ENCODE measurements around the gene MTMR11. TPM values are rescaled to one million over a fixed set of nuclear protein-coding genes. Genes with fewer than 3 reads are reported as not detected.

MTMR11 gene
- total RNA-seq, 3 donors from 2014 or later: 151 to 409 (median 217) TPM

DNA sequence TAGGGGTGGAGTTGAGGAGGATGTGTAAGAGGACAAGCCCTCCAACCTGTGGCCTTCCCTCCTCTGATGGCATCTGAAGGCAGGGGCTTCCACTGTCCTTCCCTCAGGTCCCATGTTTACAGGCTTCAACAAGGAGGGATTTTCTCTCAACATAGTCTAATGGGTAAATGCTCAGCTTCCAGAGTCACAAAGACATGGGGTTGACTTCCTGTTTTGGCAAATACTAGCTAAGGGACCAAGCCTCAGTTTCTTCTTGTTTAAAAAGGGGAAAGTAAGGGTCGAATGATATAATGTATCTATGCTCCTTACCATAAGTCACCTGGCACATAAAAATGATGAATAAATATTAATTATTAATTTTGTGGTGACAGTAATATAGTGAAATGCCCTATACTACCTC, 22.1 kb downstream of the MTMR11 start:
- intact Hi-C loops (cut with DNase I, micrococcal nuclease): no loop called here
- DNase-seq (no peak), ATAC-seq (no peak)
- no peaks in the 10 kb centered on the region for H3K36me3 ChIP-seq (ENCODE audit: low read depth)
- H3K4me3 ChIP-seq: no peak overlapping the region
- no peaks in the 10 kb centered on the region for H3K9me3 ChIP-seq
- no peaks in the 10 kb centered on the region for H3K4me1 ChIP-seq (ENCODE audit: low read depth)
- TF ChIP-seq, protein P1, sequence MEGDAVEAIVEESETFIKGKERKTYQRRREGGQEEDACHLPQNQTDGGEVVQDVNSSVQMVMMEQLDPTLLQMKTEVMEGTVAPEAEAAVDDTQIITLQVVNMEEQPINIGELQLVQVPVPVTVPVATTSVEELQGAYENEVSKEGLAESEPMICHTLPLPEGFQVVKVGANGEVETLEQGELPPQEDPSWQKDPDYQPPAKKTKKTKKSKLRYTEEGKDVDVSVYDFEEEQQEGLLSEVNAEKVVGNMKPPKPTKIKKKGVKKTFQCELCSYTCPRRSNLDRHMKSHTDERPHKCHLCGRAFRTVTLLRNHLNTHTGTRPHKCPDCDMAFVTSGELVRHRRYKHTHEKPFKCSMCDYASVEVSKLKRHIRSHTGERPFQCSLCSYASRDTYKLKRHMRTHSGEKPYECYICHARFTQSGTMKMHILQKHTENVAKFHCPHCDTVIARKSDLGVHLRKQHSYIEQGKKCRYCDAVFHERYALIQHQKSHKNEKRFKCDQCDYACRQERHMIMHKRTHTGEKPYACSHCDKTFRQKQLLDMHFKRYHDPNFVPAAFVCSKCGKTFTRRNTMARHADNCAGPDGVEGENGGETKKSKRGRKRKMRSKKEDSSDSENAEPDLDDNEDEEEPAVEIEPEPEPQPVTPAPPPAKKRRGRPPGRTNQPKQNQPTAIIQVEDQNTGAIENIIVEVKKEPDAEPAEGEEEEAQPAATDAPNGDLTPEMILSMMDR (IDR thresholded peaks at IDR 0.05): no peak

DNA sequence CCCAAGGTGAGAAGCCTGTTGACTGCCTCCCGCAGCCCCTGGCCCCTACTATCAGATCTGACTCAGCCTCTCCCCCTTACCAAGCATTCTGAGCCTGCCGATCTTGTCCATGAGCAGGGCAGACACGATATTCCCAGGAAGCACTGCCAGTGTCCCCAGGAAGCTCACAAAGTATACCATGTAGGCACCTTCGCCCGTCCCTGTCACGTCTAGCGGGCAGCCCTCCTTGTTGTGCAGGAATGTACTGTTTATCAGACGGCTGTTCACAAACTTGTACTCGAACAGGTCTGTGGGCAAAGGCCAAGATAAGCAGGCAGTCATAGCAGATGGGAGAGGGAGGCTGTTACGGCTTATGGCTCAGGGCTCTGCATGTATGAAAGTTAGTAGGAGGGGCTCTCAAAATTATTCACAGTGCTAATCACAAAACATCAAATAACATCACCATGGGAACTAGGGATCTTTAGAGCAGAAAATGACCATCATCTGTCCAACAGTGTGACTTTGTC, 30.1 kb downstream of the MTMR11 start:
- DNase-seq (no peak), ATAC-seq (no peak)
- Histone ChIP-seq H3K4me3 (no peak overlapping the region), H3K9me3 (no peaks in the 10 kb centered on the region), H3K36me3 (ENCODE audit: low read depth) (no peaks in the 10 kb centered on the region), H3K4me1 (ENCODE audit: low read depth) (no peaks in the 10 kb centered on the region)
- intact Hi-C loops (cut with DNase I, micrococcal nuclease): no loop called here
- TF ChIP-seq, protein P1 (IDR thresholded peaks at IDR 0.05): no peak

DNA sequence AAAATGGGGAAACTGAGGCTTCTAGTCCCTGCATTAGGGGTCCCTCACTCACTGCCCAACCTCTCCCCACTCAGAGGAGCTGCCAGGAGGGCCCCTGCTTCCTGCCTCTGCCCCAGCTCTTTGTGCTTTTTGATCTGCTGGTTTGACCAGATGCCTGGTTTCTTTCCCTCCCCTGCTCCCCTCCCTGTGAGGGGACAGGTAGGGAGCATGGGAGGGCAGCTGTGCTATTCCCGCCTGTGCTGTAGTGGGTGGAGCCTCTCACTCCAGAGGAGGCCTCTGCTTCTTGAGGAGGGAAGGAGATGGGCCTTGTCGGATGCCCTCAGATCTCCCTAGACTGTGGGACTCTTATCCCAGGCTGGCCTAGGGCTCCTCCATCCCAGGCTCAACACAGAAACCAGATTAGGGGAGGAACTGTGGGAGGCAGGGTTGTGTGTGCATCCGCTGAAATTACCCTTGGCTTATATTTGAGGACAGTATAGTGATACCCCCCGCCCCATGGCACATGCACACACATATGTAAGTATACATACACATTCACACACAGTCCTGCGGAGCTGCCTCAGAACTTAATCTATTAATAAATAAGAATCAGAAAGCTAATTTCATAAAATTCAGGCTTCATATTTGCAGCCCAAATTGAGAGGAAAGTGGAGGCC, 32.7 kb downstream of the MTMR11 start:
- Histone ChIP-seq H3K9me3 (no peaks in the 10 kb centered on the region), H3K4me1 (ENCODE audit: low read depth) (peaks cover 5% of the 10 kb centered on the region), H3K36me3 (ENCODE audit: low read depth) (no peaks in the 10 kb centered on the region), H3K4me3 (no peak overlapping the region)
- ATAC-seq (no peak), DNase-seq (no peak)
- TF ChIP-seq, protein P1 (IDR thresholded peaks at IDR 0.05): no peak
- intact Hi-C loops (cut with DNase I, micrococcal nuclease): no loop called here

DNA sequence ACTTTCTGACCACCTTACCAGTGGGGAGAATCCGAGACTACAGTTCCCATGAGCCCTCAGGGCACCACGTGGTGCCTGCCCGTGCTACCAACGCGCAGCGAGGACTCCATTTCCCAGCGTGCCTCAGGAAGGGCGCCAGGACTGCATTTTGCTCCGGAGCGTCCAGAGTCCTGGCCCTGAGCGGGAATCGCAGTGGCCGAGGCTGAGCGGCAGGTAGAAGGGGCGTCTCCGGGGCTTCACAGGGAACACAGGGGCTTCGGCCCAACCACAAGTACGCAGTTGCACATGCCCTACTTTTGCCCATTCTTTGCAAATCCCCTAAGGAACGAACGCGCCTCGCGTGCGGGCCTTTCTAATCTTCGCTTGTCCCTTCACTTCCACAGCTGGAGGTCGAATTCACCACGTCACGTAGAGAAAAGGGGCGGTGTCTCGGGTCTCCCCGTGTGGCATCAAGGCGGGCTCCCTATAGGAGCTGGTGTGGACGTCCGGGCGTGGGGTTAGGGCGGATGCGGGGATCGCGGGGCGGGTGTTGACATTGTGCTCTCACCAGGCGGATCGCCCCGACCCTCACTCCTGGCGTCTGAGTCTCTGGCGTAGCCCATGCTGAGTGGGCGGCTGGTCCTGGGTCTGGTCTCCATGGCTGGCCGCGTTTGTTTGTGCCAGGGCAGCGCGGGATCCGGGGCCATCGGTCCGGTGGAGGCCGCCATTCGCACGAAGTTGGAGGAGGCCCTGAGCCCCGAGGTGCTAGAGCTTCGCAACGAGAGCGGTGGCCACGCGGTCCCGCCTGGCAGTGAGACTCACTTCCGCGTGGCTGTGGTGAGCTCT, 37.0 kb downstream of the MTMR11 start, which contains the start of gene BOLA1:
BOLA1 (plus strand) TSS at position 109 of the 825 bp plus-strand sequence; CDS start at position 601, 492 bp downstream.
- TF ChIP-seq, protein P1 (IDR thresholded peaks at IDR 0.05): no peak
- H3K9me3 ChIP-seq: no peaks in the 10 kb centered on the region
- peak; percentile 93 to 94 (median 94) for DNase-seq
- ATAC-seq: peak; percentile 100
- H3K4me1 ChIP-seq (ENCODE audit: low read depth): peaks cover 5% of the 10 kb centered on the region
- H3K4me3 ChIP-seq: peak within 1 kb of the TSS; percentile 20
- H3K36me3 ChIP-seq (ENCODE audit: low read depth): no peaks in the 10 kb centered on the region
- intact Hi-C loops (cut with DNase I, micrococcal nuclease): no loop called here

DNA sequence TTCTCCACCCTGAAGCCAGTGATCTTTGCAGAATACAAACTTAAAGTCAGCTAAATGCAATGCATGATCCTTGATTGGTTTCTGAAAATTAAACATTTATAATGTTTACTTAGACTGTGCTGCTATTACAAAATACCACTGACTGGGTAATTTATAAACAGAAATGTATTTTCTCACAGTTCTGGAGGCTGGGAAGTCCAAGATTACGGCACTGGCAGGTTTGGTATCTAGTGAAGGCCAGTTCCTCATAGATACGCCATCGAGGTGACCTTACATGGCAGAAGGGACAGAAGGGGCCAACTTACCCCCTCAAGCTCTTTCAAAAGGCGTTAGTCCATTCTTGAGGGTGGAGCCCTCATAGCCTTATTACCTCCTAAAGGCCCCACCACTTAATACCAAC, 40.1 kb downstream of the MTMR11 start:
- no peak for DNase-seq
- H3K4me1 ChIP-seq (ENCODE audit: low read depth): peaks cover 5% of the 10 kb centered on the region
- H3K36me3 ChIP-seq (ENCODE audit: low read depth): no peaks in the 10 kb centered on the region
- intact Hi-C loops (cut with DNase I, micrococcal nuclease): no loop called here
- TF ChIP-seq, protein P1 (IDR thresholded peaks at IDR 0.05): no peak
- H3K9me3 ChIP-seq: no peaks in the 10 kb centered on the region
- no peak for ATAC-seq
- H3K4me3 ChIP-seq: no peak overlapping the region

Measured in mucosa of descending colon (tissue), 3 donors.